WERI-Rb-1 (cell line): ENCODE results near the gene DPPA3.
A peak's percentile ranks its signal among the peaks of the same experiment; 100 is the strongest.

Experiments
- DNase-seq: peaks from one replicate; pipeline ENCODE4 v3.0.0-alpha.2; 2020
- H3K27ac ChIP-seq: fragments of 250-450 bp; sonication (Bioruptor Pico); 2 replicates; pipeline ENCODE4 v1.5.1; 2020; ENCODE audit warnings: mild to moderate bottlenecking, moderate library complexity
- H3K27me3 ChIP-seq: fragments of 250-450 bp; sonication (Bioruptor Pico); 2 replicates; pipeline ENCODE4 v1.5.1; 2021; ENCODE audit warnings: mild to moderate bottlenecking, low read depth, moderate library complexity; ENCODE audit not compliant: insufficient read depth, severe bottlenecking
- H3K36me3 ChIP-seq: fragments of 250-450 bp; sonication (Bioruptor Pico); 2 replicates; pipeline ENCODE4 v1.5.1; 2020; ENCODE audit warnings: mild to moderate bottlenecking, moderate library complexity
- H3K4me3 ChIP-seq: 2 replicates; pipeline ENCODE4 v1.5.1; 2011; ENCODE audit warnings: low read depth, mild to moderate bottlenecking, control low read depth, low read length
- H3K9me3 ChIP-seq: fragments of 250-450 bp; sonication (Bioruptor Pico); 2 replicates; pipeline ENCODE4 v1.5.1; 2021; ENCODE audit warnings: mild to moderate bottlenecking, moderate library complexity; ENCODE audit not compliant: severe bottlenecking
- CTCF ChIP-seq: IDR thresholded peaks from 2 replicates; pipeline ENCODE4 v1.5.1; 2011; ENCODE audit warnings: low read depth, mild to moderate bottlenecking, control low read depth, inconsistent platforms, low read length

Gene DPPA3

GRCh38 chr12:7694556-7695236 lies 16.5 kb upstream of the DPPA3 start:
- no peak for TF ChIP-seq CTCF
- no peaks in the 10 kb centered on the region for H3K27me3 ChIP-seq
- no peaks in the 10 kb centered on the region for H3K9me3 ChIP-seq
- no peaks in the 10 kb centered on the region for H3K36me3 ChIP-seq
- no peak overlapping the region for H3K4me3 ChIP-seq
- DNase-seq: no peak
- H3K27ac ChIP-seq: no peak overlapping the region

GRCh38 chr12:7695237-7695560 lies 16.0 kb upstream of the DPPA3 start:
- H3K27me3 ChIP-seq: no peaks in the 10 kb centered on the region
- no peak overlapping the region for H3K27ac ChIP-seq
- TF ChIP-seq CTCF: no peak
- H3K36me3 ChIP-seq: no peaks in the 10 kb centered on the region
- H3K9me3 ChIP-seq: no peaks in the 10 kb centered on the region
- no peak overlapping the region for H3K4me3 ChIP-seq
- DNase-seq: no peak

GRCh38 chr12:7695566-7696197 lies 15.6 kb upstream of the DPPA3 start, which contains the start of gene GDF3:
Gene GDF3 (minus strand): TSS chr12:7695775. CDS start chr12:7695728, 47 bp downstream.
- no peak for DNase-seq
- H3K27ac ChIP-seq: no peak within 1 kb of the TSS
- H3K9me3 ChIP-seq: no peaks in the 10 kb centered on the region
- no peak for TF ChIP-seq CTCF
- H3K27me3 ChIP-seq: no peaks in the 10 kb centered on the region
- no peaks in the 10 kb centered on the region for H3K36me3 ChIP-seq
- H3K4me3 ChIP-seq: no peak within 1 kb of the TSS

- H3K36me3 ChIP-seq: no peaks in the 10 kb centered on the region
- H3K27me3 ChIP-seq: no peaks in the 10 kb centered on the region
- no peak for DNase-seq
- no peak overlapping the region for H3K4me3 ChIP-seq
- H3K9me3 ChIP-seq: no peaks in the 10 kb centered on the region
- H3K27ac ChIP-seq: no peak overlapping the region
- TF ChIP-seq CTCF: no peak
Measured at GRCh38 chr12:7705846-7706245, 5.4 kb upstream of the DPPA3 start.

DNA sequence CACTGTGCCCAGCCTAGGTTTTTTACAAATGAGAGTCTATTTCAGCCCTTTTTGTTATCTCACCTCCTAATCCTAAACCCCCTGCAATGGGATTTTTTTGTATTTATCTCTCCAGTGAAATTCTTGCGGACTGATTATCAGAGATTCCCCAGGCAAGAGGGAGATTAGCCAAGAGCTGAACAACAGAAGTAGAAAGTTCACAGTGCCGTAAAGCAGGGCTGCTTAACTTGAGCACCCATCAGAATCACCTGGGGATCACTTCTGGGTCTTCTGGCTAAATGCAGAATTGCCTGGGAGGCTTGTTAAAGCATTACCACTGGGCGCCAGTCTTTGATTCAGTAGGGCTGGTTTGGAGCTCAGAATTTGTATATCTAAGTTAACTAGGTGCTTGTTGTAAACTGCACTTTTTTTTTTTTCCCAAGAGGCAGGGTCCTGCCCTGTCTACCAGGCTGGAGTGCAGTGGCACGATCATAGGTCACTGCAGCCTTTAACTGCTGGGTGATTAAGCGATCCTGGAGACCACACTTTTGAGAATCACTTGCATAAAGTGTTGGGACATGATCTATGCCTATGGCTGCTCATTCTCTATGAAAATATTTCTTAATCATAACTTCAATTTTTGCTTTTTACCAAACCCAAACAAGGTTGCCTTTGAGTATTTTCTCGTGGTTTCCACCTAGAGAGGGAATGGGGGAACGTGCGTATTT lies 1.1 kb upstream of the DPPA3 start:
- Histone ChIP-seq H3K27ac (no peak overlapping the region), H3K4me3 (no peak overlapping the region), H3K9me3 (no peaks in the 10 kb centered on the region), H3K36me3 (no peaks in the 10 kb centered on the region), H3K27me3 (no peaks in the 10 kb centered on the region)
- TF ChIP-seq CTCF: no peak
- DNase-seq: peak; percentile 11
